HG03558 (cell line): ENCODE results near the gene GRIN1.

Experiments
- ATAC-seq: cut with Tn5 transposase; IDR thresholded peaks from one replicate; pipeline ENCODE4 v1.9.1; 2021; ENCODE audit warnings: moderate number of reproducible peaks; ENCODE audit not compliant: unreplicated experiment; ENCODE audit errors: extremely low read depth

Gene GRIN1

GRCh38 chr9:137161558-137162486 is 22.9 kb downstream of the GRIN1 start:
- no peak for ATAC-seq

- ATAC-seq: no peak
These were observed 23.8 kb downstream of the GRIN1 start for GRCh38 chr9:137162505-137163364.

GRCh38 chr9:137163365-137163715 is 24.4 kb downstream of the GRIN1 start:
- no peak for ATAC-seq

GRCh38 chr9:137163805-137164204 is 24.9 kb downstream of the GRIN1 start:
- ATAC-seq: no peak

- ATAC-seq: no peak
These were observed 25.7 kb downstream of the GRIN1 start for GRCh38 chr9:137164370-137165249.

- no peak for ATAC-seq
These were observed 26.4 kb downstream of the GRIN1 start for GRCh38 chr9:137165250-137165836.

GRCh38 chr9:137166380-137167229 is 27.7 kb downstream of the GRIN1 start:
- ATAC-seq: no peak

- no peak for ATAC-seq
These were observed 28.4 kb downstream of the GRIN1 start for GRCh38 chr9:137167277-137167746.

GRCh38 chr9:137167747-137168572 is 29.0 kb downstream of the GRIN1 start:
- ATAC-seq: no peak

- no peak for ATAC-seq
These were observed 29.6 kb downstream of the GRIN1 start for GRCh38 chr9:137168573-137168903.

GRCh38 chr9:137168904-137169856 is 30.2 kb downstream of the GRIN1 start:
- ATAC-seq: no peak

- ATAC-seq: no peak
These were observed 31.0 kb downstream of the GRIN1 start, which contains the start of gene LRRC26 for GRCh38 chr9:137169896-137170358. LRRC26 (minus strand) TSS chr9:137170051; CDS start chr9:137169943, 108 bp downstream.

- ATAC-seq: no peak
These were observed 31.7 kb downstream of the GRIN1 start for GRCh38 chr9:137170486-137171148.

GRCh38 chr9:137171149-137171900 is 32.4 kb downstream of the GRIN1 start:
- no peak for ATAC-seq

GRCh38 chr9:137172901-137173795 is 34.2 kb downstream of the GRIN1 start:
- no peak for ATAC-seq
